Stimulated activated memory B cell treated with anti-CD40 and anti-IgM and Interleukin-4, amounts not matched to agents 10 μg/mL and 1 μg/mL and 100 μg/mL, for 72 hours (primary cell): Measurements from ENCODE around the gene PIGO.

Experiments
- ATAC-seq: fragments of 150-1000 bp; cut with Tn5 transposase; 2 replicates; pipeline ENCODE4 v1.10.0; 2021
- H3K27ac Mint-ChIP-seq: one replicate; pipeline ENCODE4 v1.8.0; 2022; ENCODE audit warnings: mild to moderate bottlenecking, mixed read lengths
- H3K27me3 Mint-ChIP-seq: one replicate; pipeline ENCODE4 v1.8.0; 2022; ENCODE audit warnings: mixed read lengths
- H3K36me3 Mint-ChIP-seq: one replicate; pipeline ENCODE4 v1.8.0; 2022; ENCODE audit warnings: mixed read lengths
- H3K4me1 Mint-ChIP-seq: one replicate; pipeline ENCODE4 v1.8.0; 2022; ENCODE audit warnings: mixed read lengths
- H3K4me3 Mint-ChIP-seq: one replicate; pipeline ENCODE4 v1.8.0; 2022; ENCODE audit warnings: mild to moderate bottlenecking, moderate library complexity, mixed read lengths
- H3K9me3 Mint-ChIP-seq: one replicate; pipeline ENCODE4 v1.8.0; 2022; ENCODE audit warnings: mixed read lengths

Gene PIGO

GRCh38 chr9:35069020-35069419 is 27.4 kb downstream of the PIGO start:
- Mint-ChIP-seq H3K4me1 (peaks cover 57% of the 10 kb centered on the region), H3K27me3 (no peaks in the 10 kb centered on the region), H3K27ac (no peak overlapping the region), H3K4me3 (no peak overlapping the region), H3K9me3 (no peaks in the 10 kb centered on the region), H3K36me3 (peaks cover 46% of the 10 kb centered on the region)
- no peak for ATAC-seq

DNA sequence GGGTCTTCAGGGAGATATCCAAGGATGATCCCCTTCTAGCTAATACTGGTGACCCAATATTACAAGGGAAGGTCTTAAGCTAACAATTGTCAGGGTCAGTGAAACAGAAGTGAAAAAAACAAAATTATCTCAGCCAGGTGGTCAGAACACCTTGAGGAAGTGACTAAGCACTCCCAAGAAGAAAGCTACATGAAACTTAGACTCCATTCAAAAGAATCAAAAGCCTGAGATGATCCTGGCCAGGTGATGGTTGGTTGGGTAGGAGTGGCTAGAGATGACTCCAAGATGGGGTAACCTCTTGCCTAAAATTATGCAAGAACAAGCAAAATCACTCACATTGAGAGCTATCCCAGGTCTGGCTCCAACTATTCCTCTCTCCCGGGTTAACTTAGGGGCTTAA is 29.3 kb downstream of the PIGO start:
- Mint-ChIP-seq H3K4me3 (no peak overlapping the region), H3K36me3 (peaks cover 60% of the 10 kb centered on the region), H3K9me3 (no peaks in the 10 kb centered on the region), H3K27me3 (no peaks in the 10 kb centered on the region), H3K4me1 (peaks cover 46% of the 10 kb centered on the region), H3K27ac (no peak overlapping the region)
- ATAC-seq, result no peak

GRCh38 chr9:35060548-35061207 is 35.7 kb downstream of the PIGO start:
- Mint-ChIP-seq H3K4me3 (no peak overlapping the region), H3K27me3 (no peaks in the 10 kb centered on the region), H3K9me3 (no peaks in the 10 kb centered on the region), H3K36me3 (peaks cover 86% of the 10 kb centered on the region), H3K4me1 (no peaks in the 10 kb centered on the region), H3K27ac (no peak overlapping the region)
- ATAC-seq, result no peak

DNA sequence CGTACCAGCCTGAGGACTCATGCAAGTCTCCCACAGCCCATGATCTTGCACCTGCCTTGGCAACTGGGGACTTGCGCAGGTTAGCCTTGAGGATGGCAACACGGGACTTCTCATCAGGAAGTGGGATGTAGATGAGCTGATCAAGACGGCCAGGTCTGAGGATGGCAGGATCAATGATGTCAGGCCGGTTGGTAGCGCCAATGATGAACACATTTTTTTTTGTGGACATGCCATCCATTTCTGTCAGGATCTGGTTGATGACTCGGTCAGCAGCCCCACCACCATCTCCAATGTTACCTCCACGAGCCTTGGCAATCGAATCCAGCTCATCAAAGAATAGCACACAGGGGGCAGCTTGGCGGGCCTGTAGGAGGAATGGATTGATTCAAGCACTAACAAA is 37.0 kb downstream of the PIGO start:
- H3K27me3 Mint-ChIP-seq, result no peaks in the 10 kb centered on the region
- no peak overlapping the region for H3K27ac Mint-ChIP-seq
- ATAC-seq, result no peak
- H3K36me3 Mint-ChIP-seq, result peaks cover 90% of the 10 kb centered on the region
- H3K4me1 Mint-ChIP-seq, result no peaks in the 10 kb centered on the region
- no peaks in the 10 kb centered on the region for H3K9me3 Mint-ChIP-seq
- no peak overlapping the region for H3K4me3 Mint-ChIP-seq

DNA sequence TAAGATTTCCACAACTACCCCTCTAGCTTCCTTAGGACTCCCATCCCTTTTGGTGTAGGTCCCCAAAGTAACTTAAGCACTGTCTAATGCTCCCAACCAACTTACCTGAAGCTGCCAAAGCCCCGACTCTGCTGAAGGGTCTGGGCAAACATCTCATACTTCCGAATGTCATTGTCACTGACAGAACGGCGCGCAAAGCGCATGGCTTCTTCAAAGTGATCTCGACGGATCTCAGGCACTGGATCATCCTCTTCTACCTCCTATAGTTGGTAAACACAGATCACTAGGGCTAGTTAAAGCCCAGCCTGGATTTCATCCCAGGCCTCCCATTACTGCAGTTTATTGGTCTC is 39.1 kb downstream of the PIGO start:
- no peaks in the 10 kb centered on the region for H3K27me3 Mint-ChIP-seq
- no peak overlapping the region for H3K4me3 Mint-ChIP-seq
- no peak for ATAC-seq
- H3K9me3 Mint-ChIP-seq, result no peaks in the 10 kb centered on the region
- no peak overlapping the region for H3K27ac Mint-ChIP-seq
- H3K36me3 Mint-ChIP-seq, result peaks cover 97% of the 10 kb centered on the region
- peaks cover 12% of the 10 kb centered on the region for H3K4me1 Mint-ChIP-seq

GRCh38 chr9:35056571-35057270 is 39.7 kb downstream of the PIGO start:
- ATAC-seq, result no peak
- no peak overlapping the region for H3K4me3 Mint-ChIP-seq

DNA sequence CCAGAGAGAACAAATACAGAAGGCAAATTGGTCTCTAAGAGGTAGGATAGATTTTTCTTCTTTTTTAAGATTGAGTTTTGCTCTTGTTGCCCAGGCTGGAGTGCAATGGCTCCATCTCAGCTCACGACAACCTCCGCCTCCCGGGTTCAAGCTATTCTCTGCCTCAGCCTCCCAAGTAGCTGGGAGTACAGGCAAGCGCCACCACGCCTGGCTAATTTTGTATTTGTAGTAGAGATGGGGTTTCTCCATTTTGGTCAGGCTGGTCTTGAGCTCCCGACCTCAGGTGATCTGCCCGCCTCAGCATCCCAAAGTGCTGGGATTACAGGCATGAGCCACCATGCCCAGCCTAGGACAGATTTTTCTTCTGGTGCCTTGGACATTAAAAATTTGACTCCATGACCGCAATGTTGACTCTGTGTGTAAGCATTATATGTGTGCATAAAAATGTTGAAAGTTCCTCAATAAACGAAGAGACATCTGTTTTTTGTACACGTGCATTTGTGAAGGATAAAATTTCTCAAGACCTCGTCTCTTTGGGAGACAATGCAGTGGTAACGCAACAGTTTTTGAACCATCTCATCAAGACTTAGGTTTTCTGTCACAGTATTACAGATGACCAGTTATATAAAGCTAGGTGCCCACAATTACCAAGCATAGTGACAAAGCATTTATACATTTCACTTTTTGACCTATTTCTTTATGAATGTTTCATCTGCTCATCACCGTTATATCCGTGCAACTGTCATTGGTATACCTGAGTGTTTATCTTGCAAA is 41.3 kb downstream of the PIGO start:
- H3K4me1 Mint-ChIP-seq, result peaks cover 19% of the 10 kb centered on the region
- no peaks in the 10 kb centered on the region for H3K27me3 Mint-ChIP-seq
- no peak for ATAC-seq
- H3K36me3 Mint-ChIP-seq, result peaks cover 93% of the 10 kb centered on the region
- H3K9me3 Mint-ChIP-seq, result no peaks in the 10 kb centered on the region
- no peak overlapping the region for H3K27ac Mint-ChIP-seq
- H3K4me3 Mint-ChIP-seq, result no peak overlapping the region

More at GRCh38 chr9:35056571-35057270, 39.7 kb downstream of the PIGO start:
- no peak overlapping the region for H3K27ac Mint-ChIP-seq
- H3K9me3 Mint-ChIP-seq, result no peaks in the 10 kb centered on the region
- H3K4me1 Mint-ChIP-seq, result peaks cover 12% of the 10 kb centered on the region
- no peaks in the 10 kb centered on the region for H3K27me3 Mint-ChIP-seq
- H3K36me3 Mint-ChIP-seq, result peaks cover 97% of the 10 kb centered on the region

DNA sequence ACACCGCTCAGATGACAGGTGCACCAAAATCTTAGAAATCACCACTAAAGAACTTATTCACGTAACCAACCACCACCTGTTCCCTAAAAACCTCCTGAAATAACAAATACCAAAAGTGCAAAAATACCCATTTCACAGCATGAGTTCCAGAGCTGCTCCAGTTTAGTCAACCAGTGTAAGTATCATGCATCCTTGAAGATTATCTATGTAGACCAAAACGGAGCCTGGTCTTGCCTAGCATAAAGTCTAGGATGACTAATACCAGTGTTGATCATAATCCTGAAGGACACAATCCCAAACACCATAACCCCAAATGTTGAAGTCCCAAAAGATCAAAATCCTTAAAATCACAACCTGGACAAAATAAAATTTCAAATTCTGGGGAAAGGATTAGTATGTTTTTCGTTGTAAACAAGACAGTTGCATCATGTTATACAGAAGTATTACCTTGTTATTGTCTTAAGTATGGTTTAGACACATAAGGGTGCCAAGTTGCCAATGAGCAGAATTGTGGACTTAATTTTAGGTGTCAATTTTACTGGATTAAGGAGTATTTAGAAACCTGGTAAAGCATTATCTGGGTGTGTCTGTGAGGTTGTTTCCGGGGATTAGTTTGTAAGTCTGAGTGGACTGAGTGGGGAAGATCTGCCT is 42.1 kb downstream of the PIGO start:
- Mint-ChIP-seq H3K27ac (no peak overlapping the region), H3K4me1 (peaks cover 19% of the 10 kb centered on the region), H3K4me3 (no peak overlapping the region), H3K36me3 (peaks cover 92% of the 10 kb centered on the region), H3K9me3 (no peaks in the 10 kb centered on the region), H3K27me3 (no peaks in the 10 kb centered on the region)
- ATAC-seq, result no peak

DNA sequence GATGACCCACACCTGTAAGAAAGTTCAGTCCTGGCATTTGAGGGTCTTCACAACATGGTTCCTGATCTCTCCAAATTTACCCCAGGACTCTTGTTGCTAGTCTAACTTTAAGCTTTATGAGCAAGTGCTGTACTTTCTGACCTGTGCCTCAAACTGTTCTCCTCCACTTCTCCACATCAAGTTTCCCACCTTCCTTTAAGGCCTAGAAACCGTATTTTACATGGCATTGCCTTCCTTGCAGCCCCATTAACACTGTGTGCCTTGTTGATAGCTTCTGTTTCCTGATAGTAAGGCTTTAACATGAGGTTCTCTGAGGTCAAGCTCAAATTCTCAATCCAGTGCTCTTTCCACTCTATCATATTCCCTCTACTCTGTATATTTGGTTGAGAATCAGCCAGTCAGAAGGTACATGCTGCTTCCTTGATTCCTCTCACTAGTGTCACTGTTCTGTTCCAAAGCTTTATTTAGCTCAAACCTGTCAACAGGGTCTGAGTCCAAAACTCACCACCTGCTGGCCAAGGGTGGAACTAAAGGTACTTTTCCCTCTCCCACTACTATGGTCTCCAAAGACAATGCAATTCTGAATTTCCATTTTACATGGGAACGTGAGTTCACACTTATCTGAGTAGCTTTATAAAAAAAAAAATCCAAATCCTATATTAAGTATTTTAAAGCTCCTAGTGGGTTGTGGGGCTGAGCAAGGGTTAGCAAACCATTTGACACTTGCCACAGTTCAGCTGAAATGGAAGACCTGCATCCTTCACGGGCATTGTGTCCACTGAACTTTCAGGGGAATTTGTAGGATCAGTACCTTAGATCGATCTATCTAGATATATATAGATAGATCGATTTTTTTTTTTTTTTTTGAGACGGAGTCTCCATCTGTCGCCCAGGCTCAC is 45.1 kb downstream of the PIGO start:
- Mint-ChIP-seq H3K36me3 (peaks cover 77% of the 10 kb centered on the region), H3K4me1 (peaks cover 19% of the 10 kb centered on the region), H3K27me3 (no peaks in the 10 kb centered on the region), H3K27ac (no peak overlapping the region), H3K9me3 (no peaks in the 10 kb centered on the region), H3K4me3 (no peak overlapping the region)
- peak; percentile 64 for ATAC-seq

- no peak for ATAC-seq
- Mint-ChIP-seq H3K27ac (no peak overlapping the region), H3K27me3 (no peaks in the 10 kb centered on the region), H3K4me1 (peaks cover 22% of the 10 kb centered on the region), H3K9me3 (no peaks in the 10 kb centered on the region), H3K36me3 (peaks cover 66% of the 10 kb centered on the region), H3K4me3 (no peak overlapping the region)
Measured at GRCh38 chr9:35048511-35048910, 47.9 kb downstream of the PIGO start.

DNA sequence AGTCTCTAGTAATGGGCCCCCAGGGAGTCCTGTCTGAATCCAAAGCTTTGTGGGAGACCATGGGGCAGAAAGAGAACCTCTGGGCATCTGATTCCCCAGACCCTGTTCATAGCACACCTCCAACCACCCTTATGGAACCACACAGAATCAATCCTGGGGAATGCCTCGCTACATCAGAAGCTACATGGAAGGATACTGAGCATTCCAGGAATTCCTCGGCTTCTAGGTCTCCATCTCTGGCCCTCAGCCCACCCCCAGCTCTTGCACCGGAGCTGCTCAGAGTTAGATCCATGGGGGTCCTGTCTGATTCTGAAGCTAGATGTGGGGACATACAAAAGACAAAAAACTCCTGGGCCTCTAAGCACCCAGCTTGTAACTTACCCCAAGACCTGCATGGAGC is 52.3 kb downstream of the PIGO start:
- Mint-ChIP-seq H3K36me3 (peaks cover 53% of the 10 kb centered on the region), H3K4me1 (peaks cover 14% of the 10 kb centered on the region), H3K9me3 (no peaks in the 10 kb centered on the region), H3K4me3 (no peak overlapping the region), H3K27ac (no peak overlapping the region), H3K27me3 (no peaks in the 10 kb centered on the region)
- ATAC-seq, result no peak

GRCh38 chr9:35042891-35043545 is 53.4 kb downstream of the PIGO start:
- ATAC-seq, result no peak

GRCh38 chr9:35042081-35042604 is 54.2 kb downstream of the PIGO start:
- H3K4me3 Mint-ChIP-seq, result no peak overlapping the region
- H3K27me3 Mint-ChIP-seq, result no peaks in the 10 kb centered on the region
- no peak overlapping the region for H3K27ac Mint-ChIP-seq
- no peaks in the 10 kb centered on the region for H3K9me3 Mint-ChIP-seq
- peaks cover 14% of the 10 kb centered on the region for H3K4me1 Mint-ChIP-seq
- peaks cover 43% of the 10 kb centered on the region for H3K36me3 Mint-ChIP-seq
- ATAC-seq, result no peak

More at GRCh38 chr9:35042891-35043545, 53.4 kb downstream of the PIGO start:
- peaks cover 43% of the 10 kb centered on the region for H3K36me3 Mint-ChIP-seq
- H3K9me3 Mint-ChIP-seq, result no peaks in the 10 kb centered on the region
- no peak overlapping the region for H3K27ac Mint-ChIP-seq
- H3K4me1 Mint-ChIP-seq, result peaks cover 14% of the 10 kb centered on the region
- no peak overlapping the region for H3K4me3 Mint-ChIP-seq
- H3K27me3 Mint-ChIP-seq, result no peaks in the 10 kb centered on the region
